ENCODE data around the gene ACOX3.
"Not testable (repeated sequence)": the region's sequence is repeated elsewhere in the genome, so short reads cannot be mapped to it uniquely, and the experiment has no call there.

Gene ACOX3

GRCh38 chr4:8387194-8387593, 53.3 kb downstream of the ACOX3 start:
- DNase-seq: no peak

GRCh38 chr4:8386731-8387130, 53.8 kb downstream of the ACOX3 start:
- DNase-seq: no peak

- DNase-seq: not testable (repeated sequence)
These were observed 54.4 kb downstream of the ACOX3 start for GRCh38 chr4:8386131-8386530.

GRCh38 chr4:8385611-8386010, 54.9 kb downstream of the ACOX3 start:
- no peak for DNase-seq

GRCh38 chr4:8385106-8385505, 55.4 kb downstream of the ACOX3 start:
- no peak for DNase-seq

GRCh38 chr4:8384397-8385060, 56.0 kb downstream of the ACOX3 start:
- no peak for DNase-seq

GRCh38 chr4:8383451-8384160, 56.9 kb downstream of the ACOX3 start:
- no peak for DNase-seq

GRCh38 chr4:8383016-8383415, 57.5 kb downstream of the ACOX3 start:
- DNase-seq: no peak

- no peak for DNase-seq
These were observed 58.5 kb downstream of the ACOX3 start for GRCh38 chr4:8381814-8382581.

- no peak for DNase-seq
These were observed 59.8 kb downstream of the ACOX3 start for GRCh38 chr4:8380511-8381415.

GRCh38 chr4:8379771-8380170, 60.8 kb downstream of the ACOX3 start:
- no peak for DNase-seq

GRCh38 chr4:8379281-8379680, 61.2 kb downstream of the ACOX3 start:
- DNase-seq: no peak

- no peak for DNase-seq
These were observed 61.7 kb downstream of the ACOX3 start for GRCh38 chr4:8378776-8379175.

GRCh38 chr4:8378101-8378724, 62.3 kb downstream of the ACOX3 start:
- no peak for DNase-seq

- no peak for DNase-seq
These were observed 63.1 kb downstream of the ACOX3 start for GRCh38 chr4:8377103-8378075.

- DNase-seq: no peak
These were observed 64.0 kb downstream of the ACOX3 start for GRCh38 chr4:8376361-8377102.

- DNase-seq: no peak
These were observed 65.5 kb downstream of the ACOX3 start for GRCh38 chr4:8374851-8375649.

GRCh38 chr4:8373973-8374545, 66.5 kb downstream of the ACOX3 start:
- no peak for DNase-seq
